HG02885 (cell line): ENCODE results near the gene SYT7.

Source experiments
- ATAC-seq: cut with Tn5 transposase; IDR thresholded peaks from one replicate; pipeline ENCODE4 v1.9.1; 2021; ENCODE audit warnings: mild to moderate bottlenecking; ENCODE audit not compliant: unreplicated experiment, poor library complexity

SYT7 gene

DNA sequence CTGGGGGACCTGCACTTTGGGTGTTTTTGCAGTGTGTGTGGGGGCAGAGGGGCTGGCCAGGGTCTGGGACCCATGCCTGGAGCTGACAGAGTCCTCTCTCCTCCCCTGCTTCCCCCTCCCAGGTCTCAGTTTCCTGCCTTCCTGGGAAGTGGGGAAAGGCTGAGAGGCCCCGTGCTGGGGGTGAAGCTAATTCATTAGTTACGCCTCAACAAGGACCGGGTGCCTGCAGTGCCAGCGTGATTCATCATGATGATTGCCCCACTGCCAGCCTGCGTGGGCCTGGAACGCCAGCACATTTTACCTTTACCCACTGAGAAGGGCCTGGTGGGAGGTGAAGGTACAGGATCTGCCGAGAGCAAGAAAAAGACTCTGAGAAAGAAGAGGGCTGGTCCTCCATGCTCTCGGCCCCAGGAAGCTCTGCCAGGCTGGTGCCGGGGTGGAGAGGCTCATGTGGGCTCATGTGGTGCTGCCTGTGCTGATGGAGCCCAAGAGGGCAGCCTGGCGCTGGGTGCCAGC, 75.2 kb downstream of the SYT7 start:
- ATAC-seq, result no peak

DNA sequence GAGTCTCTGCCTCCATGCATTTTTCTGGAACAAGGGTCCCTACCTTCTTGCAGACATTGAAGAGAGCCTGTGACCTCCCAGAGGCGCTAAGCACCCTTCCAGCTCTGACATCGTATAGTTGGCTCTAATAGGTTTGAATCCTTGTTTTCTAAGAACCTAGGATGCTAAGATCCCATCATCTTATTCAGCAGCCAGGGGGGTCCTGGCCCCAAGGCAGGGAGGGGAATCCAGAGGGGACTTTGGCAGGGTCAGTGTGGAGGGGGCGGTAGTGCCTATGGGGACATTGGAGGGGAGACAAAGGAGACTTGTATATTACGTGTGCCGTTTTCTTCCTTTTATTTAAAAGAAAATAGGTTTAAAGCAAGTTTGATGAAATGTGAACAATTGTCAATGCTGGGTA, 75.8 kb downstream of the SYT7 start:
- no peak for ATAC-seq

DNA sequence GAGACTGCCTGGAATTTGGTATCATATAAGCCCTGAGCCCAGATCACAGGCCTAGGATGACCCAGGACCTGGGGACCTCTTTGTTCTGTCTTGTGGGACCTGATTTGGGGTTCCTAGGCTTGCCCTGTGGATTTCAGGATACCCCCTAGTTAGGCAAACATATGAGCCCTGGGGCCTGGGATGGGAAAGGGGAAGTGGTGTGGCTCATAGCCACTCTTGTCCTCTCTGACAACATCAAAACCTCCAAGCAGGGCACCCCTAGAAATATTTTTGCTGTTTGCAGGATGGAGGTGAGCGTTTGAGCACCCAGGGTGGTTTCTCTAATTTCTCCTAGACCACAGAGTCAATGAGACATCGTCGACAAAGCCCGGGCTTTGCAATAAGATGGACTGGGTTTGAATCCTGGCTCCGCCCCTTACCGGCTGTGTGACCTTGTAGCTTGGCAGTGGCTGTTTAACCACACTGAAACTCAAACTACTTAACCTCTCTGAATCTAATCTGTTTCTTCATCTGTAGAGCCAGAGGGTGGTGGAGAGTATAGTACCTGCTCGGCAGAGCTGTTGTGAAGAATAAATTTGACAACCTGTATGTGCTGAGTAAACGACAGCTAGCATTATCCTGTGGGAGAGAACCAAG, 77.6 kb downstream of the SYT7 start:
- no peak for ATAC-seq

DNA sequence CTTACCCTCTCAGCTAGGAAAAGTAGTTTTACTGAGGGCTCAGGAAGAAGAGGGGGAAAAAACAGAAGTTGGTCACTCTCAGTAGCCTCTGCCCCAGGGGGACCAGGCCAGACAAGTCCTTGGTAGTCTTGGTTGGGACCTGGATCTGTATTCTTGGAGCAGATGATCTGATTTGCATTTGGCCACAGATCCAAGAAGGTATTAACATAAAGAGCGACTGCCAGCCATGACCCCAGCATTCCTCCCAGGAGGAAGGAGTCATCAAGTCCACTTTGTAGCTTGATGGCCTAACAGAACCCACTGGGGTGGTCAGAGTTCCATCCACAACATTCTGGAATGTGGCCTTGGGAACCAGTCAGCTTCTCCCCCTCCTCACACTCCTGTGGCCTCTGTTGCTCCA, 78.4 kb downstream of the SYT7 start:
- no peak for ATAC-seq

DNA sequence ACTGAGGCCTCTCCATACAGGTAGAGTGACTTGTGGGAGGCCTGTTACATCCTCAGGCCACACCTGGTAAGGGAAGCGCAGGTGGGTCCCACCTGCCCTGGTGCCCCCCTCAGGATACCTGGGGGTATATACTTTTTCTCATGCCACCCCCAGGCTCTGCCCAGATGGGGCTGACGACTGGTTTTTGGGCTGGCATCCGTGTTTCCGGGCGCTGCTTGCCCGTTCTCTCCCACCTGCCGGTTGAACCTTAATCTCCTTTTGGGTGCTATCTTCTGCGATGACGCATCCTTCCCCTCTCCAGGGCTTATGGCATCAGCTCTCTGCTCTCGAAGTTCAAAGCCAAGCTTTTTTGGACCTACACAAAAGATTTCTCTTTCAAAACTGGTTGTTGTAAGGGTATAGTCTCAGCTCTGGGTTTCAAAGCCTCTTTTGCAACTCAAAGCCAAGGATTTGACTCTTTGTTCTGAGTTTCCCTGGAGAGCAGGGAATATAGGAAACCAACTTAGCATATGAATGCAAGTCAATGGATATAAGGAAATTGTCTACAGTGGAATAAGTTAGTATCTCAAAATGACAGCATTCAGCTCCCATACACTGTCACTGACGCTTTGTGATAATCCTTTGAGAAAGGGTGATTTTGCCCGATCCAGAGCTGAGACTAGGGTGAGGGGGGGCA, 80.9 kb downstream of the SYT7 start:
- no peak for ATAC-seq

DNA sequence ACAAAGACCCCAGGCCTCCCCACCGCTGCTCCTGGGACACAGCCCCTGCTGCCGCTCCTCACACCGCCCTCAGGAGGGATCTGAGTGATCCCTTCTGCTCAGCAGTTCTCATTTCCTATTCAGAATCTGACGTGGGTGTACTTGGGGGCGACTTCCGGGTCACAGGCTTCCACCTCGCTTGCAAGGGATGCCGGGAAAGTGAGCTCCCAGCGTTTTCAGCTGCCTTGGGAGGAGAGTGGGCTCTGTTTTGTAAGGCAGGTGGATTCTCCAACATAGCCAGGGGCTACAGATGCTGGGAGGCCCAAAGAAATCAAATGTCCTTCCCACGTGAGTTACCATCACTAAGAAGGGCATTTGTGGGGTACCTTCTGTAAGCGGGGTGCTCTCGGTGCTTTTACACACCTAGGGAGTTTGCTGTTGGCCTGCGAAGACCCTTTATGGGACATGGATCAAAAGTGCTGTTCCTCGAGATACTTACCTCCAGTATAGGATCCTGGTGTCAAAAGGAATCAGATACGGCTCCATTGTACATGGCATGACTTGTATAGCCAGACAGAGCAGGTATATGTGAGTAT, 82.0 kb downstream of the SYT7 start:
- no peak for ATAC-seq

DNA sequence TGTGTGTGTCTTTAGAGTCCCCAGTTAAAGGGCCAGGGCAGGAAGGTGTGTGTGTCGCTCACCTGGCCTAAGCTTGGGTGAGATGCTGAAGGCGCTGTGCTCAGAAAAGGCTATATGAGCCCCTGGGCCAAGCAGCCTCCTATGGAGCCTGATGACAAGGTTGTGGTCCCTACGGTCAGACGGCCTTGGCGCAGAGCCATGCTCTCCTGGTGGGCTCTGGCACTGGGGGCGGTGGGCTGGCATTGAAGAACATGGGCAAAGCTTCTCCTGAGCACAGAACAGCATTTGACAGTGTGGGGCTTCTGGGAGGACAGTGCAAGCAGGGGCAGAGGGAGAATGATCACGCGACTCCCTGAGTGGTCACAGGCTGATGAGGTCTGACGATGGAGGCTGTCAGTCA, 83.0 kb downstream of the SYT7 start:
- no peak for ATAC-seq

DNA sequence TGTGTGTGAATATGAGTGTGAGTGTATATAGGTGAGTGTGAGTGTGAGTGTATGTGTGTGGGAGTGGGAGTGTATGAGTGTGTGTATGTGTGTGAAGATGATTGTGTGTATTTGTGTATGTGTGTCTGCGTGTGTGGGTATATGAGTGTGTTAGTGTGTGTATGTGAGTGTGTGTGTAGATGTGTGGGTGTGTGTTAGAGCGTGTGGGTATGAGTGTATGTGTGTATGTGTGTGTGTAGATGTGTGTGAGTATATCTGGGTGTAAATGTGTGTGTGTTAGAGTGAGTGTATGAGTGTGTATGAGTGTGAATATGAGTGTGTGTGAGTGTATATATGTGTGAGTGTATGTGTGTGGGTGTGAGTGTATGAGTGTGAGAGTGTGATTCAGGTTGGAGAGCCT, 83.4 kb downstream of the SYT7 start:
- ATAC-seq, result no peak

DNA sequence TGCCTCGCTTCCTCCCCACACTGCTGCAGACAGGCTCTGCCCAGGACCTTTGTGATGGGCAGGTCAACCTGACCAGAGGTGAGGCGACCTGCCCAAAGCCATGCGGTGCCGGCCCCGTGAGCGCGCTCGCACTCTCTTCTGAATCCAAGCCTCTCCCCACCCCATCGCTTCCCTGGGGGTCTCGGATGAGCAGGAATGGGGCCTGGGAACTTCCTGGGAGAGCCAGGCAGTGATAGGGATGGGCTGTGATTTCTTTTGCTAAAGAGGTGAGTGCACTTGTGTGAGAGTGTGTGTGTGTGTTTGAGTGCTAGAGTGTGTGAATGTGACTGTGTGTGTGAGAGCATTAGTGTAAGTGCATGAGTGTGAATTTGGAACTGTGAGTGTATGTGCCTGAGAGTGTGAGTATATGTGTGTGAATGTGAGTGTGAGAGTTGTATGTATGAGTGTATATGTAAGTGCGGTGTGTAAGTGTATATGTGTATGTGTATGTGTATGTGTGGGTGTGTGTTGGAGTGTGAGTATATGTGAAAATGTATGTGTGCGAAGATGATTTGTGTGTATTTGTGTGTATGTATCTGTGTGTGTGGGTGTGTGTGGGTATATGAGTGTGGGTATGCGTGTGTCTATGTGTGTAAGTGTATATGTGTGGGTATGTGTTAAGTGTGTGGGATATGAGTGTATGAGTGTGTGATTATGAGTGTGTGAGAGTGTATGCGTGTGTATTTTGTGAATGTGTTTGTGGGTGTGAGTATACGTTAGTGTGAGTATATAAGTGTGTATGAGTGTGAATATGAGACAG, 84.1 kb downstream of the SYT7 start:
- no peak for ATAC-seq

DNA sequence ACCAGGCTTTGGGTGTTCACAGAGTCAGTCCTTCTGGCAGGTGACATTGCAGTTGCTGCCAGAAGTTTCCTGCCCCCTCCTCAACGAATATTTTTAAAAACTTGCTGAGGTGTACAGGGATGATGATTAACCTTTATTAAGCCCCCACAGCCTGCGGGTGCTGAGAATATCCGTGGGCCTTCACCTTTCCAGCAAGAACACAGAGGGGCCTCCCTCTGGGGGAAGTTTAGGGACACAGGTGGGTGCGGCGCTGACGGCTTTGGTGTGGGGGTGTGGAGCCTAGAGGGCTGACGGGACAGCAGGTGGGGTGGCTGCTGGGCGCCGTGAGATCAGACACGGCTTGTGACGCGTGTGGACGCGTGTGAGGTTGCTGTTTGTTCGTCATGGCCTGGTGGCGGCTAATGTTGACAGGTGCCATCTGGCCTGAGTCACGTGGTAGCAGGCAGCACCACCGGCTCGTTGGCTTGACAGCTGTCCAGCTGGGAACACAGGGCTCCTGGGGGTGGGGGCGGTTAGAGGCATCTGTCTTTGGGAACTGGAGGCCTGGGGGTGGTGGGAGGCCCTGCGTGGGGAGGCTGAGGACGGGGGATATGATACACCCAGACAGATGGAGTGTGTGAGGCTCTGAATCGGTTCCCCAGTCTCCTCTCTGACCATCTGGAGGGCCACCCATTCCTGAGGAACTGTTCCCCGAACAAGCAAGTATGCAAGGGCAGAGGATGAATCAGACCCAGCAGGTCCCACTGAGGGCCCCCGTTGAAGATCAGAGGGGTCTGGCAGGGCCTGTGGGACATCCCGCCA, 84.9 kb downstream of the SYT7 start:
- ATAC-seq, result no peak

DNA sequence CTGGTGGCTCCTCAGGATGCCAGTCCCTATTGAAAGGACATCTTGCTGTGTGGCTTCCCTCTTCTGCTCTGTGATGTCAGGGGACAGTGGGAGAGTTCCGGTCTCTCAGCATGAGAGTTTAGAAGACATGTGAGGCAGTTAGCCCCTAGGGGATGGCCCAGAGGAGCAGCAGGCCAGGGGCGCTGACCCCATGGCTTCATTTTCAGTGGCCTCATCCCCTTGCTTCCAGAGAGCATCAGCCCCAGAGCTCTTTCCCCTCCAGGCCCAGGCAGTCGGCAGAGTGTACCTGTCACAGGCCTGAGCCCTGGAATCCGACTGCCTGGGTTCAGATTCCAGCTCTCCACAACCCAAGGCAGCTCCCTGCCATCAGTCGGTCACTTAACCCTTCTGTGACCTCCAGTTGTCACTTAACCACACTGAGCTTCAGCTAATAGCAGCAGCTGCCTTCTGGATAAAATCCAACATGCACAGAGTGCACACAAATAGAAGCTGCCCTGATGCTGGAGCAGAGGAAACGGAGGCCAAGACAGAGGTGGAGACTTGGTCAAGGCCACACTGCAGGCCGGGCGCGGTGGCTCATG, 86.4 kb downstream of the SYT7 start:
- no peak for ATAC-seq

DNA sequence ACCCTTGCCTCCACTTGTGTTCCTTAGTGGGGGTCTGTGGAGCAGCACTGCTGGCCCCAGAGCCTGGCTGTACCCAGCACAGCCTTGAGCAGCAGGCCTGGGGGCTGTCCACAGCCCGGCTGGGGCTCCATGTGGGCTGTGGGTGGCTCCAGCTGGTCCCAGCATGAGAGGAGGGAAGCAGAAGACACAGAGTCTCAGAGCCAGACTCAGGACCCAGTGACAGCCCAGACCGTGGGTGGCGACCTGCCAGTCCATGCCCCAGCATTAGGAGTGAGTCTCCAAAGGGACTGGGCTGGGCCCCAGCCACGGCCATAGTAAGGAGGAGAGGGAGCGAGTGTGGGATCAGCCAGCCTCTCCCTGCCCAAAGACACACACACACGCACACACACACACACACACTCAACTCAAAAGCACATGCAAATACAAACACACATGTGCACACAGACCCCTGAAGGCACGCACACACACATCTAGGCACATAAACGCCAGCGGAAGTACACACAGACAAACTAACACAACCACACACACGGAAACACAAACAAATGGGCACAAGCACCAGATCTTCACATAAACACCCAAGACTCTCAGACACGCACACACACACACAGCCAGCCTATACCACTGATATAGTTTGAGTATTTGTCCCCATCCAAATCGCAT, 89.0 kb downstream of the SYT7 start:
- no peak for ATAC-seq

DNA sequence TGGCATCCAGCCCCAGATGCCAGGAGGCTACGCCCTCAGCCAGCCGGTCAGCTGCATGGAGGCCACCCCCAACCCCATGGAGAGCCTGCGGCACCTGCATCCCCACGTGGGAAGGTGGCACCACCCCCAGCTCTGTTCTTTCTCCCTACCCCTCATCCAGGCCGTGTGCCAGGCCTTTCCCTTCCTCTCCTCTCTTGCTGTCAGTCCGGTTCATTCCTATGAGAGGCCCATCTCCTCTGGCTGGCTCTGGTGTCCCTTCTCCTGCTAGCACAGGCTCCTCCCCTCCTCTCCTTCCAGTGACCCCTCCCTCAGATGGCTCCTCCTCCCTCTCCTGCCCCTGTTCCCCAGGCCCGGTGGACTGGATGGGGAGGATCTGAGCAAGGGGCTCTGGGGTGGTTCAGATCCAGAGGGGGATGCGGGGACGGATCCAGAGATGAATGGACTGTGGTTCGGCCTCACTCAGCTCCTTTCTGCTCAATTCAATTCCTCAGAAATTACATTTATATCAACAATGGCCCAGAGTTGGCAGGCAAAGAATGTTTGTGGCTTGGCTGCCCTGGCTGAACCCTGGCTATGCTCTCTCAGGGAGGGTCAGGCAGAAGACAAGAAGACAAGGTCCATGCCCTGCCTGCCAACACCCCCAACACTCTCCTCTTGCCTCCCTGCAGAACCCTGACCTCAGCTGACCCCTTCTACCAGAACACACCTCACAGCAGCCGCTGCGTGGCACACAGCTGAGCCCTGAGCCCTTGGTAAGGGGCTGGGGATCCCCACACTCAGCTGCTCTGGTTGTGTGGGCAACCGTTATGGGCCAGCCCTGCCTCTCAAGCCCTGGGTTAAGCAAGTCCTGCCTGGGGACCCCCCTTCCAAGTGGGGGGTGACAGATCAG, 90.8 kb downstream of the SYT7 start:
- no peak for ATAC-seq

DNA sequence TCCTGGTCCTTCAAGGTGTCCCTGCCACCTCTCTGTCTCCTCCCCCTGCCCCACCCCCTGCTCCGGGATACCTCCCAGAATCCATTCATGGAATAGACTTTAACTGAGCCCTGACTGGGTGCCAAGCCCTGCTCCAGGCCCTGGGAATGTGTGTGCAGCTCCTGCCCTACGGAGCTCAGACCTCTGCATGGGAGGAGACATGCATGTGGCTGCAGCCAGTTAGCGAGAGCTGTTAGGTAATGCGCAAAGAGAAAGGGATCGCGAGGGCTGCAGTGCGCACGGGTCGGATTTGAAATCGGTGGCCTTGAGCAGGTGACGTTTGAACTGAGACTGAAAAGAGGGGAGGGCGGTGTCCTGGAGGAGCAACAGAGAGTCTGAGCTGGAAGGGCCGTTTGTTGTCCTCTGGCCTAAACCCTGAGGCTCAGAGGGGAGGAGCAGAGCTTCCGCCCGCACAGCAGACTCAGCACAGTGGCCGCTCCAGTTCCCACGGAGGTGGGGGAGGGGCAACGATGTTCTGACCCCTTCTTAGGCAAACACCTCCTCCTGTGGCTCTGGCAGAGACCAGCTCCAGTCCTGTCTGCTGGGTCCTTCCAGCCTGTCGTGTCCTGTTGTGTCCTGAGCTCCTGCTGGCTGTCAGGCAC, 92.1 kb downstream of the SYT7 start:
- ATAC-seq, result no peak

DNA sequence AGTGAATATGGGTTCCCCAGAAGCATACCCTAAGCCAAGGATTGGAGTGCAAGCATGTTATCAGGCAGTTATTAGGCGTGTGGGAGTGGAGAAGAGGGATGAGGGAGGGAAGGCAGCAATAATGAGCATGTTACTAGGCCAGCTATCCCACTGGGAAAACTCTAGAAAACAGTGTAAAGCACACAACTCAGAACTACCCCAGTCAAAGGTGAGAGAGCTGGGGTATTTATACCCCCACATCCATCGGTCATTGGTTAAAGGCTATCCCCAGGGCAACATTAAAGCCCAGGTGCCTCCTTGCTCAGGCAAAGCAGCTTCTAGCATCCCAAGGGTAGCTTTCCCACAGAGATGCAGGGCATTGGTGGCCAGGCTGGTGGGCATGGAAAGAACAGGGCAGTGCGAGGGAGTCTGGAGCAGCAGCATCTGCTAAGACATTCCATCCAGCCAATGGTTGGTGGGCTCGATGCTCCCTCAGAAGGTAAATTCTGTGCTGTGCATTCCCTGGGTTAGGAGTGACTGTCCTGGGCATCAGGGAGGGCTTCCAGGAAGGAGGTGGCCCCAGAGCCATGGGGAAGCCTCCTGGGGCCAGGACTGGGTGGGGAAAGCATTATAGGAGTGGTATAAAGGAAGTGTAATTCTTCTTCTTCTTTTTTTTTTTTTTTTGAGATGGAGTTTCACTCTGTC, 93.4 kb downstream of the SYT7 start:
- no peak for ATAC-seq

DNA sequence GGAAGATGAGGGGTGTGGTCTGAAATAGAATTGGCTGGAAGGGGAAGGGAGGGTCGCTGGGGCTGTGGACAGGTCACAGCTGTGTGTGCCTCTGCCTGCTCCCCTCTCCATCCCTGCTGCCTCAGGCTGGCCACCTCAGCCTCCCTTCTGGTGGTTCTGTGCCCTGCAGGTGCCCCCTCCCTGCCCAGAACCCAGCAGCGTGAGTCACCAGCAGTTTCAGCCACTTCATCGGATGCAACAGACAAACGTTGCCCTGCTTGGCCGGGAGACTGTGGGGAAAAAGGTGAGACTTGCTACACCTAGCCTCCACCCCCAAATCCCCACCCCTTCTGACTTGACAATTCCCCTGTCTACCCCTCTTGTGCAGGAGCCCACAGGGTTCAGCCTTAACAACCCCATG, 94.1 kb downstream of the SYT7 start:
- ATAC-seq, result no peak

DNA sequence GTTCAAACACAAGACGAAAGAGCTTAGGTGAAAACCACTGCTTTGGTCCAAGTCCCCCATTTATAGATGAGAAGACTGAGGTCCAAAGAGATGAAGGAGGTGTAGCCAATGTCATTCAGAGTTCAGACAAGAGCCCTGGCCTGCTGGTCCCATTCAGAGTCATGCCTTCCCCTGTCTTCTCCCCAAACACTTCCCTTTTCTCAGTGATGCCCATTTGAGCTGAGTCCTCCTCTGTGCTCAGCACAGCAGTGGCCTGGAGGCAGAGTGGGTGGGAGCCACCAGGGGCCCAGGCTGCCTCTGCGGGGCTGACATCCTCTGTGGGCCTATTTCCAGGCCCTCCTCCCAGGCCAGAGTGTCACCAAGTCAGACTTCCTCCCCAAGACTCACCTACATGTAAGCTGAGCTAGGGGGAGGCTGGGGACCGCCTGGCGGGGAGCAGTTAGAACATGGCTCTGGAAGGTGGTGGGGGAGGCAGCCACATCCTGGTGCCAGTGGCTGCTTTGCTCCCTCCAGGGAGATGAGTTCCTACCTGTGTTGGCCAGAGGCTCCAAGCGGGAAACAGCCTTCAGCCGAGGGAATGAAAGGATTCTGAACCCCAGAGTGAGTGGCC, 94.8 kb downstream of the SYT7 start:
- ATAC-seq, result no peak
